Subcutaneous abdominal adipose tissue (tissue), 5 donors: Measurements from ENCODE around the gene MIEN1.
"Not testable (repeated sequence)": the region's sequence is repeated elsewhere in the genome, so short reads cannot be mapped to it uniquely, and the experiment has no call there.

Source experiments
- H3K27ac ChIP-seq: one replicate; pipeline ENCODE4 v1.7.0; 2013; ENCODE audit warnings: low read depth, mild to moderate bottlenecking, inconsistent platforms, low read length, moderate library complexity
- H3K27me3 ChIP-seq, 5 donors: one replicate each; pipeline ENCODE4 v1.7.0; 2013; ENCODE audit warnings: low read length in 5 of 5, inconsistent platforms in 1 of 5; ENCODE audit not compliant: control insufficient read depth in 5 of 5, insufficient read depth in 4 of 5
- H3K36me3 ChIP-seq, 5 donors: one replicate each; pipeline ENCODE4 v1.7.0; 2013; ENCODE audit warnings: low read length in 5 of 5; ENCODE audit not compliant: control insufficient read depth in 5 of 5, insufficient read depth in 5 of 5
- H3K4me1 ChIP-seq, 5 donors: one replicate each; pipeline ENCODE4 v1.7.0; 2013; ENCODE audit warnings: low read length in 5 of 5, mild to moderate bottlenecking in 3 of 5, moderate library complexity in 1 of 5; ENCODE audit not compliant: control insufficient read depth in 5 of 5, insufficient read depth in 5 of 5
- H3K4me3 ChIP-seq, 5 donors: one replicate each; pipeline ENCODE4 v1.7.0; 2013; ENCODE audit warnings: low read length in 5 of 5, low read depth in 1 of 5
- H3K9ac ChIP-seq, 5 donors: one replicate each; pipeline ENCODE4 v1.7.0; 2013; ENCODE audit warnings: low read length in 5 of 5, mild to moderate bottlenecking in 4 of 5, moderate library complexity in 3 of 5
- H3K9me3 ChIP-seq, 5 donors: one replicate each; pipeline ENCODE4 v1.7.0; 2013; ENCODE audit warnings: low read length in 5 of 5; ENCODE audit not compliant: control insufficient read depth in 5 of 5
- donor health status: healthy.
- donor health status: healthy.
- donor health status: healthy.
- donor health status: healthy.
- donor health status: healthy.

The MIEN1 gene

DNA sequence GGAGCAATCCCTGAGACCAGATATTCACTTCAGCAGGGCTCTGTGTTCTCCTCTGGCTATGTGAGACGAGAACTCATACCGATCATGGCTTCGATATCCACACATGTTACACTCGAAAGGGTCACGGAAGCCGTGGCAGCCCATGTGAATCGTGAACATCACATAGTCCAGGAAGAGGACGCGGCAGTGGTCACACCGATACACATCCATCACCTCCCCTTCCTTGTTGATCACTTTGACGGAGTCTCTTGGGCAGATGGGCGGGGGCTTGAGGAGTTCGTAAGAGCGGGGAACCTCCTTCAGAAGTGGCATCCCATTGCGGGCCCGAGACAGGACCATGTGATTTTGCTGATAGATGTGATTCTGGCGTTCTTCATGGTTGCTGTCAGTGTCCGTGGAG is 35.4 kb upstream of the MIEN1 start:
- no peak overlapping the region for H3K4me3 ChIP-seq
- no peak overlapping the region for H3K27ac ChIP-seq
- peaks cover 0 to 13% (median 6%) of the 10 kb centered on the region in 5 donors for H3K27me3 ChIP-seq
- H3K9ac ChIP-seq: no peak overlapping the region
- H3K36me3 ChIP-seq: no peaks in the 10 kb centered on the region
- H3K4me1 ChIP-seq: no peaks in the 10 kb centered on the region
- no peaks in the 10 kb centered on the region for H3K9me3 ChIP-seq

DNA sequence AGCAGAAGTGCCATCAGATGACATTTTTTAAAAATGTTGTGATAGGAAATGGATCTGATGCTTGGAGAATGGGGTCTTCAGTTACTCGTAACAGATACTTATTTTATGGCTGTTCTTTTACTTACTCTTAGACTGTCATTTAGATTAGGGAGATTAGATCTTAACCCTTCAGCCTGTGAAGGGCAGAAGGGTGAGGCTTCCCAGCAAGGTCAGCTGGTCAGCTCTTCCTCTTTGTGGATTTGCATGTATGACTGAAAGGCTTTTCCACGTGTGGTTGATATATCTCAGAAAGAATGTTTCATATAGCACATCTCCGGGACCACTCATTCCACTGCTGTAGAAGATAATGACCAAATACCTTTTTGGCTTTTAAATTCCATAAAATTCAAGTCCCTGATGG is 34.8 kb upstream of the MIEN1 start:
- peaks cover 0 to 15% (median 6%) of the 10 kb centered on the region in 5 donors for H3K27me3 ChIP-seq
- no peak overlapping the region for H3K27ac ChIP-seq
- no peaks in the 10 kb centered on the region for H3K9me3 ChIP-seq
- no peaks in the 10 kb centered on the region for H3K4me1 ChIP-seq
- no peaks in the 10 kb centered on the region for H3K36me3 ChIP-seq
- no peak overlapping the region for H3K4me3 ChIP-seq
- H3K9ac ChIP-seq: no peak overlapping the region

DNA sequence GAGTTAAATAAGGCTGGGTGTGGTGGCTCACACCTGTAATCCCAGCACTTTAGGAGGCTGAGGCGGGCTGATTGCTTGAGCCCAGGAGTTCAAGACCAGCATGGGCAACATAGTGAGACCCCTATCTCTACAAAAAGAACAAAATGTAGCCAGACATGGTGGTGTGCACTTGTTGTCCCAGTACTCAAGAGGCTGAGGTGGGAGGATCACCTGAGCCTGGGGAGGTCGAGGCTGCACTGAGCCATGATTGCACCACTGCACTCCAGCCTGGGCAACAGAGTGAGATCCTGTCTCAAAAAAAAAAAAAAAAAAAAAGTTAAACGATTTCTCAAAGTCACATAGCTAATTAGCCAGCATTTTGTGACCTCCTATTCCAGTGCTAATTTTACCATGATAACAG is 33.8 kb upstream of the MIEN1 start:
- H3K4me3 ChIP-seq, H3K4me1 ChIP-seq, H3K27ac ChIP-seq, H3K36me3 ChIP-seq, H3K9ac ChIP-seq, H3K9me3 ChIP-seq: not testable (repeated sequence)
- H3K27me3 ChIP-seq: peaks cover 0 to 15% (median 6%) of the 10 kb centered on the region in 5 donors

DNA sequence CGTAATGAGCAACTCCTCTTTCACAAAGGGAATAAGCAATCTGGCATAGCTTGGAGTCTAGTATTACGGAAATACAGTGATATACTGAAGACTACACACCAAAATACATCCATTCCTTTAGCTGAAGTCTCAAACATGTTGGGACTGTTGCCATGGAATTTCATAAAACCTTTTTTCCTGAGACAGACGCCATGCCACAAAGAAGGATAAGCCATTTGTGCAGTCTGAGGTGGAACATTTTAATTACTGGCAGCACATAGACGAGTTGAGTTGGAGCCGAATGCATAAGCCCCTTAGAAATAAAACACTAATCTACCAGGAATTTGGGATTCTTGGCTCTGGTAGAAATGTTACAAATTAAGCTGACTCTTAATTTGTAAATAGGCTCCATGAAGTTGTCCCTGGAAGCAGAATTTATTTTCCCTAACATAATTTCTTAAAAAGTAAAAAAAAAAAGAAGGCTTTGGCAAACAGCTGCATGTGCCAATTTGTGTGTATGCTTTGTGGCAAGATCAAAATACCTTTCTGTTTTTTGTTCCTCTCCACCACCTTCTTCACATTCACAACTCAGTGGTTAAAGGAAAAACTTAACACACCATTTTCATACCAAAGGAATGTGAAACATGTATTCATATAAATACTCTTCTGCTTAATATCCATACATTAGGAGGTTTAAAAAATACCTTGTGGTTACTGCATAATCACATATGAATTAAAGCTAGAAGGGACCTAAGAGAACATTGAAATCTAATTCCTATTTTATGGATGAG is 32.9 kb upstream of the MIEN1 start:
- H3K36me3 ChIP-seq: no peaks in the 10 kb centered on the region
- peaks cover 0 to 15% (median 6%) of the 10 kb centered on the region in 5 donors for H3K27me3 ChIP-seq
- no peaks in the 10 kb centered on the region for H3K4me1 ChIP-seq
- H3K9me3 ChIP-seq: no peaks in the 10 kb centered on the region
- no peak overlapping the region for H3K9ac ChIP-seq
- H3K4me3 ChIP-seq: no peak overlapping the region
- H3K27ac ChIP-seq: no peak overlapping the region

DNA sequence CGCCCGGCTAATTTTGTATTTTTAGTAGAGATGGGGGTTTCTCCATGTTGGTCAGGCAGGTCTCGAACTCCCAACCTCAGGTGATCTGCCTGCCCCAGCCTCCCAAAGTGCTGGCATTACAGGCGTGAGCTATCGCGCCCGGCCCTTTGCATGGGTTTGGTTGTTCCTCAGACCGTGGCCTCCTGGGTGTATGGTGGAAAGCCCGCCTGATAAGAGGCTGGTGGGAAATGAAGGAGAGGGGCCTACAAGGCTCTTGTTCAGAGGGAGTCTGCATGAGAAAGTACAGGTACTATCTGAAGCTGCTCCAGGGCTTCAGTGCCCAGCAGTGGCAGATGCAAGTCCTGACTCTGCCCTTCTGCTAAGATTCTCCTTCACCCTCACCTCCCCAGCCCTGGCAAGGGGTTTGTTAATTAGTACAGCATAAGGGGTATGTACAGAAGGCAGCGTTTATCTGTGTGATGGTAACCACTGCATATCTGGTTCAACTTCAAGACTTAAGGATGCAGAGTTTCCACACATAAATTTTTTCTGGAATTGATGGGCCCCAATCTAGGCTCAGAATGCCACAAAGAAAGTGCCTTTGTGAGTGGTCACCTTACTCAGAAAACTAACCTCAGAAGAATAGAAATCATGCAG is 31.6 kb upstream of the MIEN1 start:
- Histone ChIP-seq H3K4me3 (no peak overlapping the region), H3K36me3 (no peaks in the 10 kb centered on the region), H3K9me3 (no peaks in the 10 kb centered on the region), H3K27me3 (peaks cover 0 to 18% (median 6%) of the 10 kb centered on the region in 5 donors), H3K27ac (no peak overlapping the region), H3K4me1 (no peaks in the 10 kb centered on the region), H3K9ac (no peak overlapping the region)

- H3K4me1 ChIP-seq: peaks cover 0 to 16% (median 9%) of the 10 kb centered on the region in 5 donors
- H3K36me3 ChIP-seq: no peaks in the 10 kb centered on the region
- no peak overlapping the region for H3K9ac ChIP-seq
- no peak overlapping the region for H3K27ac ChIP-seq
- no peak overlapping the region for H3K4me3 ChIP-seq
- H3K9me3 ChIP-seq: no peaks in the 10 kb centered on the region
- peaks cover 0 to 11% (median 2%) of the 10 kb centered on the region in 5 donors for H3K27me3 ChIP-seq
Observed at GRCh38 chr17:39759204-39759603, 28.9 kb upstream of the MIEN1 start.

DNA sequence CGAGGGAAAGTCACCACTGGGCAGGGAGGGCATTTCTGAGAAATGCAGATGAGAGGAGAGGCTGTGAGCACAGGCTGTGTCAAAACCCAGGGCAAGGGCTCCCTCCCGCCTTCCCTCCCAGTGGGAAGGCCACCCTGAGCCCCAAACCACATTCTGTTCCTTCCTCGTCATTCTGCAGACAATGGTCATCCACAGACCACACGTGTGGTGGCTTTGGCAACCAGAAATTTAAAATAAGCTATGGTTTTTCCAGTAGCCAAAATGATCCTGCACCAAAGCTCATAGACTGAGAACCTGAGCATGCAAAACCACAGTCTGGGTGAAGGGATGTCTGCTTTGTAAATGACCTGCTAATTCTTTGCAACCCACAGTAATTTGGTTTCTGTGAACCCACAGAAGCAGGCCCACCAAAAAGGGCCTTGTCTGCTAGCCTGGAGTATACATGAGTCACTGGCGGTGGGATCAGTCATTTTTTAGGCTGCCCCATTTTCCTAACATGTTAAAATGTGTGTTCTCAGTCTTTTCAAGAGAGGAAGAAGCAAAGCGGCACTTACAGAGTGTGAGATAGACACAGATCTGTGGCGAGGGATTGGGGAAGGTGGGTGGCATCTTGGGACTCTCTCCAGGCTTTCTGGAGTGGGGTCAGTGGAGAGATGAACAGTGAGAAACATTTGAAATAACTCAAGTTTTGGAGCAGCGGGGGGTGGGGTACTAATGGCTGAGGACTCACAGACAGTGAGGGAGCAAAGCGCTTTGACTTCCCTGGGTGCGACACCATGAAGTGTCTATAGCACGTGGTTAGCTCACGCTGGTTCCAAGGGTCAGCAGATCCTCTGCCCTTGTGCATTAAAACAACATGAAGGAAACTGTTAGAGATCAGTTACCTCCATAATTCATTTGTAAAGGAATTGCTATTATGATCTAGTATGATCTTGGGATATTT is 27.9 kb upstream of the MIEN1 start:
- no peaks in the 10 kb centered on the region for H3K9me3 ChIP-seq
- peaks cover 0 to 11% (median 2%) of the 10 kb centered on the region in 5 donors for H3K27me3 ChIP-seq
- H3K4me1 ChIP-seq: peaks cover 0 to 25% (median 15%) of the 10 kb centered on the region in 5 donors
- no peaks in the 10 kb centered on the region for H3K36me3 ChIP-seq
- no peak overlapping the region for H3K4me3 ChIP-seq
- no peak overlapping the region for H3K27ac ChIP-seq
- no peak overlapping the region for H3K9ac ChIP-seq

- Histone ChIP-seq H3K36me3 (no peaks in the 10 kb centered on the region), H3K9me3 (no peaks in the 10 kb centered on the region), H3K4me1 (peaks cover 0 to 29% (median 18%) of the 10 kb centered on the region in 5 donors), H3K27ac (no peak overlapping the region), H3K27me3 (peaks cover 0 to 10% (median 2%) of the 10 kb centered on the region in 5 donors), H3K4me3 (no peak overlapping the region), H3K9ac (peak overlapping the region in 1 of 5 donors; percentile 4)
Observed at GRCh38 chr17:39757176-39757662, 26.9 kb upstream of the MIEN1 start.

DNA sequence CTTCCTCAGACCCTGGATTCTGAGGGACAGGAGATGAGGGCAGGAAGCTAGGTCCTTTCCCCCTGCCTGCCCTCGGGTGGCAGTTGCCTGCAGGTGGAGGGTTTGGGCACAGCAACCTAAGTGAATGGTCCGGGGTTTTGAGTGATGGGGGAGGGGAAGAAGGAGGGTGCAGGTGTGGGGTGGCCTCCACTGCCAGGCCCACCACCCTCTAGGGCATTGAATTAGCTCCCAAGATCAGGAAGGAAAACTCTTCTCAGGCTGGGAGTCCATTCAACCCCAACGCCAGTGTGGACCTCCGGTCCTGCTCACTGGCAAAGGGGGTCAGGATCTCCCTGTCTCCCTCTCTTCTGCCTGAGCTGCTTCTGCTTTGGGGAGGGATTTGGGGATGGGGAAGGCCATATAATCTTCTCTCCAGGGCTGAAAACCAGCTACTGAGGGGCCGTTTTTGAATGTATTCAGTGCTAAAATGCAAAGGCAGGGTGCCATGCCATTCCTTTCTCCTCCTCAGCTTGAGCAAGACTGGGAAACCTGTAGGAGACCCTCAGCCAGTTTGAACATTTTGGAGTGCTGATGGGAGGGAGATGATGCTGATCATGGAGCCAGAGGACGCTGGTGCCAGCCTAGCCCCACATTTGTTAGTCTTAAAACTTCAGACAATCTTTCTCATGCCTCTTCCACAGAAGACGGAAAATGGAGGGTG is 26.2 kb upstream of the MIEN1 start:
- Histone ChIP-seq H3K4me1 (peaks cover 0 to 29% (median 18%) of the 10 kb centered on the region in 5 donors), H3K27me3 (peaks cover 0 to 6% (median 0%) of the 10 kb centered on the region in 5 donors), H3K4me3 (no peak overlapping the region), H3K27ac (no peak overlapping the region), H3K9me3 (no peaks in the 10 kb centered on the region), H3K36me3 (no peaks in the 10 kb centered on the region), H3K9ac (no peak overlapping the region)
